ENCODE results near the gene TCTN1. TPM values are rescaled to one million over a fixed set of nuclear protein-coding genes. Genes with fewer than 3 reads are reported as not detected.
"Not testable (repeated sequence)": the region's sequence is repeated elsewhere in the genome, so short reads cannot be mapped to it uniquely, and the experiment has no call there.

TCTN1 gene
- total RNA-seq: 41.0 TPM

DNA sequence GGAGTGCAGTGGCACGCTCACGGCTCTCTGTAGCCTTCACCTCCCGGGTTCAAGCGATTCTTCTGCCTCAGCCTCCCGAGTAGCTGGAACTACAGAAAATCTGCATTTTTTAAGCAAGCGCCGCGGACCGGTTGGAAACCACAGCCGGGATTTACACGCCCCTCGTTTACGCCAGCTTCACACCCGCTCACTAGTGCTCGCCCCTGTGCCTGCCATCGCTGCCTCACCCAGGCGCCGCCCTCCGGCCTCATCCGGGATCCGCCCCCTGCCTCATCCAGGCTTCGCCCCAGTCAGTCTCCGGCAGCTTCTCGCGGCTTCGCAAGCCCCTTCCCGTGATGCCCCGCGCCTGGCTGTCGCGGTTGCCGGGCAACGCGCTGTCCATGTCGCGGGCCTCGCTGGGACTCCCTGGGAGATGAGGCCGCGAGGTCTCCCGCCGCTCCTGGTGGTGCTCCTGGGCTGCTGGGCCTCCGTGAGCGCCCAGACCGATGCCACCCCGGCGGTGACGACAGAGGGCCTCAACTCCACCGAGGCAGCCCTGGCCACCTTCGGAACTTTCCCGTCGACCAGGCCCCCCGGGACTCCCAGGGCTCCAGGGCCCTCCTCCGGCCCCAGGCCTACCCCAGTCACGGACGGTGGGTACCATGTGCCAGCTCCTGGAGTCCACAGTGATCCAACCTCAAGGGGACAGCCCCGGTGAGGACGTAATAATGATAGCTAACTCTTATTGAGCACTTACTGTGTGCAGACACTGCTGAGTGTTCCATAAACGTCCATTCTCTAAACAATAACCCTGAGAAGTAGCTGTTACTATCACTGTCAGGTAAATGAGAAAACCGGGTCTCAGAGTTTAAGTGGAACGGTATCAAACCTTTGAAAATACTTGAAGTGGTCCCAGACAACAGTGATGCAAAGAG lies at the start of gene TCTN1:
Gene TCTN1 (plus strand): TSS at position 359 of the 914 bp plus-strand sequence. CDS start 54 bp downstream, at position 413.
- intact Hi-C loops (cut with DNase I): loop anchor here (10.0 kb wide), 1 partner anchor 169 kb away; no protein-coding TSS in a partner anchor
- DNase-seq (ENCODE audit: low spot score): peak; percentile 97

DNA sequence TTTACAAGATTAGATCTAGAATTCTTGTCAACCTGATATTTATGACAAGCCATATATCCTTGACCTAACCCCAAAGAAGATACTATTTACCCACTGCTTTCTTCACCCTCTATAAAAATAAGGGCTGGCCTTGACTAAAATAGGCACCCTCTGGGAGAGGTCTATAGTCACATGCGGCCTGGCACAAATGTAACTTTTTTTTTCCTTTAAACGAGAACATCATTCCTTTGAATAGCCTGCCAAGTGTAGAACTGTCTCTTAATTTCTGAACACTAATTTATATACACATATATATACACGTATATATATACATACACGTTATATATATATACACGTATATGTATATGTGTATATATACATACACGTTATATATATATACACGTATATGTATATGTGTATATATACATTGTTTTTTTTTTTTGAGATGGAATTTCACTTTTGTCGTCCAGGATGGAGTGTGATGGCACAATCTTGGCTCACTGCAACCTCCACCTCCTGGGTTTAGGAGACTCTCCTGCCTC lies 49.4 kb upstream of the TCTN1 start:
- DNase-seq (ENCODE audit: low spot score): no peak
- peak; percentile 34 for ATAC-seq
- intact Hi-C loops (cut with DNase I): no loop called here

More for the DNA sequence above, at the start of gene TCTN1:
- ATAC-seq: peak; percentile 99

DNA sequence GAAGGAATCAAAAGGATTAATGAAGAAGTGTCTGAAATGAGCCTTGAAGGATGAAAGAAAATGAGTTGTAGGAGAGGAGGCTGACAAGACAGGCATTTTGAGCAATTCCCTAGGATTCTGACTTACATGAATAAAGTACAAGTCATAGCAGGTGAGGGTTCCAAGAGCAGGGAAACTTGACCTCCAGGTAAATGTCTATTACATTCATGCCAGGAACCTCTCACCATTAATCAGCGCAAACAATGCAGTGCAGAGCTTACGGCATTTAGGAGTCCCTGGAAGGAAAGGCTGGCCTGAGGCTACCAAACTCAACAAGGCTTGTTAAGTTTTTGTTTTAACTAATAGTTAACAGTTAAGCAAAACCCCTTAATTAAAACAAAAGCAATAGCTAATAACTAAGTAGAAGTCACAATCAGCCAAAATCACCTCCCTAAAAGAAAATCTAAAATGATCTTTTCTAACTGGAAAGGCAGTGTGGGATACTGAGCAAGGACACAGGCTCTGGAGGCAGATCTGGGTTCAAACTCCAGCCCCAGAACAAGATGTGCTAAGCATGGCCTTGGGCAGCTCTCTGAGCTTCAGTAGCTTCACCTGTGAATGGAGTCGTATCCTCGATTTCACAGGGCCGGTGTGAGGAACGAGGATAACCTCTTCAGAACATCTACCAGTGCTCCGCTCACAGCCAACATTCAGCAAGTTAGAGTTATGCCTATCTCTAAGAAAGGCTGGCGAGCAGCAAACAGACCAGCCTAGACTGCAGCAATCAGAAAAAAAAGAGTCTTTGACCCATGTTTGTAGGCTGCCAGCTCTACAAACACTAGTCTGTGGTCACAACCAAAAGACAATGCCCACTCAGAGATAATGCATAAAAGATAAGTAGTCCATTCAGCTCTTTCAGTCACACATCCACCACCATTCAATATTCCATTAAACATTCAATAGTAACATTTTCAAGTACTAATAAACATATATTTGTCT lies 47.7 kb upstream of the TCTN1 start:
- DNase-seq (ENCODE audit: low spot score) (no peak), ATAC-seq (no peak)
- intact Hi-C loops (cut with DNase I): no loop called here

DNA sequence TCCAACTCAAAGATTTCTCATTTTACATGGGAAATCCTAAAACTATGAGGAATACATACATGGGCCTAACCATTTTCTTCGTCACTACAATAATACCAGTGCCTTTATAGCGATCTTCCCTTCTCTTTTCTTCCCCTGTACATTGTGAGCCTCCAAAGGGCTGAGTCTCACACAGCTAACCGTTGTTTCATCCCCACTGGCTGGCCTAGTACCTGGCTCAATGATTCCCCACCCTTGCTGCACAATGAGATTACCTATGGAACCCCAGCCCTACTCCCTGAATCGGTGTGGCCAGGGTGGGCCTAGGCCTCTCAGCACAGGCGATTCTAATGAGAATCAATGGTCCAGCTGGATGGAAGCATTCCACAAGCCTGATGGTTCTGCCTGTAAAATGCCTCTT lies 46.9 kb upstream of the TCTN1 start:
- ATAC-seq (no peak), DNase-seq (ENCODE audit: low spot score) (no peak)
- intact Hi-C loops (cut with DNase I): no loop called here

DNA sequence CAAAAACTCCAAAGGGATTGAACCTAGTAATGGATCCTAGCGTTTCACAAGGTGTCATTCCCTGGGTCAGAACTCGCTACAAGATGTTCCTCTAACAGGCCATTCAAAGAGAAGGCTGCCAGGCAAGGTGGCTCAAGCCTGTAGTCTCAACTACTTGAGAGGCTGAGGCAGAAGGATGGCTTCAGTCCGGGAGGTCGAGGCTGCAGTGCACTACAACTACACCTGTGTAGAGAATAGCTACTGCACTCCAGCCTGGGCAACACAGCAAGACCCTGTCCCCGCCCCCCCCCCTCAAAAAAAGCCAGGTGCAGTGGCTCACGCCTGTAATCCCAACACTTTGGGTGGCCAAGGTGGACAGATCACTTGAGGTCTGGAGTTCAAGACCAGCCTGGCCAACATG lies 45.2 kb upstream of the TCTN1 start:
- intact Hi-C loops (cut with DNase I): no loop called here
- ATAC-seq (no peak), DNase-seq (ENCODE audit: low spot score) (no peak)

DNA sequence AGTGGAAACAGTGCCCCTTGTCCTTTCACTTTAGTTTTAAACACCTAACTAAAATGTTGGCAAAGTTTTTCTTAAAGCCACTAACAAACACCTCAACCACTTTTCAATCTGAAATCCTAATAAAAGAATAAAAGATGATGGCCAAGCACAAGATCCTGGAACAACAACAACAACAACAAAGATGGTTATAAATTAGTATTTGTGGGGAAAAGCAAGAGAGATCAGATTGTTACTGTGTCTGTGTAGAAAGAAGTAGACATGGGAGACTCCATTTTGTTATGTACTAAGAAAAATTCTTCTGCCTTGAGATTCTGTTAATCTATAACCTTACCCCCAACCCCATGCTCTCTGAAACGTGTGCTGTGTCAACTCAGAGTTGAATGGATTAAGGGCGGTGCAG lies 44.1 kb upstream of the TCTN1 start:
- ATAC-seq; intact Hi-C loops (cut with DNase I); DNase-seq (ENCODE audit: low spot score): not testable (repeated sequence)

DNA sequence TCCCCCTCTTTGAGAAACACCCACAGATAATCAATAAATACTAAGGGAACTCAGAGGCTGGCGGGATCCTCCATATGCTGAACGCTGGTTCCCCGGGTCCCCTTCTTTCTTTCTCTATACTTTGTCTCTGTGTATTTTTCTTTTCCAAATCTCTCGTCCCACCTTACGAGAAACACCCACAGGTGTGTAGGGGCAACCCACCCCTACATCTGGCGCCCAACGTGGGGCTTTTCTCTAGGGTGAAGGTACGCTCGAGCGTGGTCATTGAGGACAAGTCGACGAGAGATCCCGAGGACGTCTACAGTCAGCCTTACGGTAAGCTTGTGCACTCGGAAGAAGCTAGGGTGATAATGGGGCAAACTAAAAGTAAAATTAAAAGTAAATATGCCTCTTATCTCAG lies 43.1 kb upstream of the TCTN1 start:
- intact Hi-C loops (cut with DNase I); DNase-seq (ENCODE audit: low spot score); ATAC-seq: not testable (repeated sequence)

DNA sequence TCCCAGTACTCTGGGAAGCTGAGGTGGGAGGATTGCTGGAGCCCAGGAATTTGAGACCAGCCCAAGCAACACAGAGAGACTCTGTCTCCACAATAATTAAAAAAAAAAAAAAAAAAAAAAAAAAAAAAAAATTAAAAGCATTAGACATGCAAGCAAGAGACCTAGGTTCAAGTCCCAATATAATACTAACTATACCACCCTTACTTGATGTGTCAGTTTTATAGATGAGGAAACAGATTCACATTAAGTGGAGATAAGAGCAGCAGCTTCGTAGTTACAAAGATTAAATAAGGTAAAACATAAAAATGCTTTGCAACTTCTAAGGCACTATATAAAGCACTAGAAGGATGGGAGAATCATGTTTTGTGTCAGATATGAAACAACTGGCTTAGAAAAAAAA lies 39.9 kb upstream of the TCTN1 start:
- DNase-seq (ENCODE audit: low spot score) (no peak), ATAC-seq (no peak)
- intact Hi-C loops (cut with DNase I): no loop called here

DNA sequence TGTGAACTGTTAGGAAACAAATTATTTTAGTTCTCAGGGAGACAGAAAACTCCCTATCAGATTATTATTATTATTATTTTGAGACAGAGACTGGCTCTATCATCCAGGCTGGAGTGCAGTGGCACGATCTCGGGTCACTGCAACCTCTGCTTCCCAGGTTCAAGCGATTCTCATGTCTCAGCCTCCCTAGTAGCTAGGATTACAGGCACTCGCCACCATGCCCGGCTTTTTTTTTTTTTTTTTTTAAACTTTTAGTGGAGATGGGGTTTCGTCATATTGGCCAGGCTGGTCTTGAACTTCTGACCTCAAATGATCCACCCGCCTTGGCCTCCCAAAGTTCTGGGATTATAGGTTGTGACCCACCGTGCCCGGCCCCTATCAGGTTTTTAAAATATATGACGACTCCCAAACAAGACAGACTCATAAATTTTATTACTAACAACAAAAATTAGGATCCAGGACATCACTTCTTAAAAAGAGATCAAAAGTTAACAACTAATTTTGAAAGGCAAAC lies 39.2 kb upstream of the TCTN1 start:
- DNase-seq (ENCODE audit: low spot score); intact Hi-C loops (cut with DNase I); ATAC-seq: not testable (repeated sequence)

DNA sequence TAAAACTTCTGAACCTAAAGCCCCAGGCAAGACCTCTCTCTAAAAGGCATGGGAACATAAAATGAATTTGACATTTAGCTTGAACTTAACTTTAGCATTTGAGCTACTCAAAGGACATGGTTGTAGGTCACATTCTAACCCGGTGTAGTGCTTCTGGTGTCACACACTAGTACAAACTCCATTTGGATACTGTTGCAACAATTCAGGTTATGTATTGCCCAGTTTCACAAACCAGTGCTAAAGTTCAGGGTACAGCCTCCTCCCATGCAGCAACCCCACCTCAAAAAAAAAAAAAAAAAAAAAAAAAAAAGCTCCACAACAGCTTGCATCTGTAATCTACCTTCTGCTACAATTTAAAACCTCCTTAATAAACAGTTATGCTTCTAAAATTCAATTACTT lies 38.6 kb upstream of the TCTN1 start:
- ATAC-seq (peak; percentile 61), DNase-seq (ENCODE audit: low spot score) (no peak)
- intact Hi-C loops (cut with DNase I): no loop called here

DNA sequence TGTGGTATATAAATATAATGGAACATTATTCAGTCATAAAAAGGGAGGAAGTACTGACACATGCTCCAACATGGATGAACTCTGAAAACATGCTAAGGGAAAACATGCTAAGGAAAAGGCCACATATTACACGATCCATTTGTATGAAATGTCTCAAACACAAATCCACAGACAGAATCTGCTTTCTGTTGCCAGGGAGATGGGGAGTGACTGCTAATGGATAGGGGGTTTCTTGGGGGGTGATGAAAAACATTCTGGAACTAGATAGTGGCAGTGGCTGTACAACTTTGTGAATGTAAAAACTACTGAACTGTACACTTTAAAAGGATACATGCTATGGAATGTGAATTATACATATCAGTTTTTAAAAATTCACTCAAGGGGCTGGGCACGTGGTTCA lies 37.4 kb upstream of the TCTN1 start:
- DNase-seq (ENCODE audit: low spot score) (no peak), ATAC-seq (no peak)
- intact Hi-C loops (cut with DNase I): no loop called here

DNA sequence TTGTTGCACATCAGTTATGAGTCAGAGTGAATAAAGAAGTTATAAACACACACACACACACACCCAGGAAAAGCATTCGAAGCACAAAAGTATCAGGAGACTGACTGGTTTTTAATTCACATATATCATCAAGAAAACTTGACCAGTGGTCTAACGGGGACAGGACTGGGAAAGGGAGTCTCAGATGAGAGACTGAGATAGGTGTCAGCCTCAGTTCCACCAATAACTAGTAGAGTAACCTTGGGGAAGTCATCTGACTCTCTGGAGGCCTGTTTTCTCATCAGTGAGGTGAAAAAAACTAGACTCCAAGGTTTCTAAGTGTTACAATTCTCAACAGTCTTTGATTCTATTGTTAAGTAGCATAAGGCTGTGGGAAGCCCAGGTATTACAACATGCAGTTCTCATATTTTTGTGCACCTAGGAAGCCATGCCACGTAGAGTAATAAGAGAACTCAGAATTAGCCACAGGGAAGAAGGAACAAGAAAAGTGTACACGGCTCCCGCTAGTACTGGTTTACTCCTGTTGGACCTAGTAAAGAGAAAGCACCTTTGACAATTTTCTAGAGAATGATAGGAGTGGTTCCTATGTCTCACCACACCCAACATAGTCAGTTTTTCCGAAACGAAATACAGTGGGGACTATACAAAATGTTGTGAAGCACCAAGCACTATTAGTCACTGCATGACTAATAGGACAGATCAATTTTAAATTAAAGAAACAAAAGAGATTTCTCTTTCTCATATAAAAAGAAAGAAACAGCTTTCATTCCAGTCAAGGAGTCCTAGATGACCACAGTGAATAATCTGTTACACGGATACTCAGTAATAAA lies 35.9 kb upstream of the TCTN1 start:
- intact Hi-C loops (cut with DNase I): no loop called here
- ATAC-seq: peak; percentile 57
- no peak for DNase-seq (ENCODE audit: low spot score)

DNA sequence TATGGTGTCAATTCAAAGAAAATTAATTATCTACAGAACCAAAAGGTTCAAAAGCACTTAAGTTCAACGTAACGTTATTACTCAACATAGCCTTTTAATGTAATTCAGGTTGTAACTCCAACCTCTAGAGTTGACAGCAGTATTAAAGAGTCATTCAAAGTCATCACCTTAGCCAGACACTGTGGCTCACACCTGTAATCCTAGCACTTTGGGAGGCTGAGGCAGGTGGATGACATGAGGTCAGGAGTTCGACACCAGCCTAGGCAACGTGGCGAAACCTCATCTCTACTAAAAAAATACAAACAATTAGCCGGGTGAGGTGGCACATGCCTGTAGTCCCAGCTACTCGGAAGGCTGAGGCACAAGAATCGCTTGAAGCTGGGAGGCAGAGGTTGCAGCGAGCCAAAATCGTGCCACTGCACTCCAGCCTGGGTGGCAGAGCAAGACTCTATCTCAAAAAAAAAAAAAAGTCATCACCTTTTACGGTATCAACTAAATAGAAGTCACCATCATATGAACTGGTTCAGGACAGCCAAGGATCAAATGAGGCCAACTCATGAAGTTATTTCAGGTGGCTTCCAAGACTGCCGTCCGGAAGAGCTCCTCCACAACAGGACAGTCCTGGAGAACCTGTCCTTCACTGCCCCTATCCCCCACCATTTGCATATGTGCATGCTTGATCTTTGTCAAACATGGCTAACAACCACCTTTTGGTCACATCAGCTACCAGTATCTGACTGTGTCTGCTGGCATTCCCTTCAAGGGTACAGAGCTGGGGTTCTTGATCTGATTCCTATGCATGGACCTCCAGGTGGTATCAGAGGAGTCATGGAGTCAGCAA lies 35.0 kb upstream of the TCTN1 start:
- ATAC-seq (no peak), DNase-seq (ENCODE audit: low spot score) (no peak)
- intact Hi-C loops (cut with DNase I): no loop called here

DNA sequence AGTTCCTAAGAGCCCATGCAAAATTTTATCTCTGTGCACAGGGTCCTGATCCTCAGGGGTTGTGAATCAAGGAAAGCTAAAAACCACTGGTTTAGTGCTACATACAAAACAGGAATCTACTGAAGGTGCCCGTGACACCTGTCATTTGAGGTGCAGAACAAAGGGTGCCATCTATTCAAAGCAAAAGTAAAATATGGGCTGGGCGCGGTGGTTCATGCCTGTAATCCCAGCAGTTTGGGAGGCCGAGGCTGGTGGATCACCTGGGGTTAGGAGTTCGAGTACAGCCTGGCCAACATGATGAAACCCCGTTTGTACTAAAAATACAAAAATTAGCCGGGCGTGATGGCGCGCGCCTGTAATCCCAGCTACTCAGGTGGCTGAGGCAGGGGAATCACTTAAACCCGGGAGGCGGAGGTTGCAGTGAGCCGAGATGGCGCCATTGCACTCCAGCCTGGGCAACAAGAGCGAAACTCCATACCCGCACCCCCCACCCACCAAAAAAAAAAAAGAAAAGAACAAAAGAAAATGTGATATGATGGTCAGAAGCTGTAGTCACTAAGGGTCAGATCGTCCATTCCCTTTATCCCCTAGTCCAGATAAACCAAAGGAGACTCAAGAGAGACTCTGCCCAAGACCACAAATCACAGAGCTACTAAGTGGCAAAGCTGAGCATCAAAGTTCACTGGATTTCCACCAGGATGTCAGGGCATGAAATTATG lies 34.2 kb upstream of the TCTN1 start:
- intact Hi-C loops (cut with DNase I): no loop called here
- no peak for ATAC-seq
- DNase-seq (ENCODE audit: low spot score): no peak

DNA sequence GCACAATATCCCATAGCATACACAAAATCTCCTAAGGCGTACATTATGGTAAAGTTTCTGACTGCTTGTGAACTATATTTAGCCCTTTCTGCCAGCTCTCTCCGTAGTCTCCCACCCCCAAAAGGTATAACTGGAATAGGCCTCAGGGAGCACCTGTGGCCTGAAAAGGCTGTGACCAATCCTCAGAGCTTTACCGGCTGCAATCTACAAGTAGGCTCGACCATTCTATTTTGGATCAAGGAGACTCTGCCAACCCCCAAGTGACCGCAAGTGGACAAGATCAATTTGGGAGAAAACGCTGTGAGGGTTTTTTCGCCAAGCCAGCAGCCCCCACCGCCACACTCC lies 32.0 kb upstream of the TCTN1 start:
- intact Hi-C loops (cut with DNase I): no loop called here
- ATAC-seq (no peak), DNase-seq (ENCODE audit: low spot score) (no peak)

DNA sequence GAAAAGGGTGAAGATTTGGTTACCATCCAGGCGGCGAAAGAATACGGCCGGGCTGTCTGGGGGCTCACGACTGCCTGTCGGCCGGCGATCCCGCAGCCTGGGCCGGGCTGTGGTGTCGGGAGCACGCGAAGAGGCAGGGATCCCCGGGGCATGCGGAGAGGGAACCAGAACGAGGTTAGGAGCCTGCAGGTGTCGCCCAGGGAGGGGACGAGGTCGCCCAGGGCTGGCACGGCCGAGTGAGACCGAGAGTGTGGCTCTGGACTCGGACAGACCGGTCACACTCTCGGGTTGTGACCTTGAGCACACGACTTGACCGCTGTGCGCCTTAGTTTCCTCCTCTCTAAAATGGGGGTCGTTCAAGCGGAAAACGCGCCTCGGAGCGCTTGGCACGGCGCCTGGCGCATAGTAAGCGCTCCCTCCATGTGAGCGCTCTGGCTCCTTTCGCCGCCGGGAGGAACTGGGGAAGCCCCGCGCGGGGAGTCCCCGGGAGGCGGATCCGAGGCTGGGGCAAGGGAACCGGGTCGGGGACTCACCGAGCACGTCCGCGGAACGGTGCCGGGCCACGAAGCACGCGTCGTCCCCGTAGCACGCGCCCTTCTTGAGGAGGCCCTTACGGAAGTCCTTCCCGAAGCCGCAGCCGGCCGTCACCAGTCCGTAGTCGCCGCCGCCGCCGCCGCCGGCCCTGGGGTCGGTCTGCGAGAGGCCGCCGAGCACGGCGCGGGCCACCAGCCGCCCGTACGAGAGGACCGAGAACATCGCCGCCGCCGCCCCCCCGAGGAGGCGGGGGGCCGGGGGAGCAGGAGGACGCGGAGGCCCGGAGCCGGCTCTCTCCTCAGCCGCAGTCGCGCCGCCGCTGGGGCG lies 31.4 kb upstream of the TCTN1 start:
- DNase-seq (ENCODE audit: low spot score): peak; percentile 82
- intact Hi-C loops (cut with DNase I): no loop called here

More for the DNA sequence above, 31.4 kb upstream of the TCTN1 start:
- peak; percentile 47 for ATAC-seq

Measured in sciatic nerve (tissue), 2 donors.